GM12873 (cell line): ENCODE results near the gene SEC31B.

Source experiments
- CTCF ChIP-seq: IDR thresholded peaks from 2 replicates; pipeline ENCODE4 v1.5.1; 2012; ENCODE audit warnings: low read depth, mild to moderate bottlenecking, moderate library complexity, low read length, control low read depth; ENCODE audit not compliant: insufficient read depth; ENCODE audit errors: missing control alignments

Gene SEC31B

GRCh38 chr10:100519311-100520051 lies at the start of gene SEC31B:
SEC31B (minus strand) TSS chr10:100519861; CDS start chr10:100516952, 2,909 bp downstream.
- TF ChIP-seq CTCF: no peak

- no peak for TF ChIP-seq CTCF
Observed at GRCh38 chr10:100568912-100569311, 49.3 kb upstream of the SEC31B start.

GRCh38 chr10:100567826-100568225 lies 48.2 kb upstream of the SEC31B start:
- no peak for TF ChIP-seq CTCF

- no peak for TF ChIP-seq CTCF
Observed at GRCh38 chr10:100567249-100567648, 47.6 kb upstream of the SEC31B start.

GRCh38 chr10:100566561-100566960 lies 46.9 kb upstream of the SEC31B start:
- TF ChIP-seq CTCF: no peak

- TF ChIP-seq CTCF: no peak
Observed at GRCh38 chr10:100565206-100565985, 45.7 kb upstream of the SEC31B start.

- TF ChIP-seq CTCF: peak; percentile 97
Observed at GRCh38 chr10:100562008-100562672, 42.5 kb upstream of the SEC31B start.
